ENCODE results near the gene MBNL3. TPM values are rescaled to one million over a fixed set of nuclear protein-coding genes. Genes with fewer than 3 reads are reported as not detected.

Gene MBNL3
- total RNA-seq, 1 experiment from 2014 or later: 42.2 TPM

- Histone ChIP-seq H3K27me3 (replicated peaks; ENCODE audit: insufficient read depth, low read depth, low read length, poor library complexity) (peaks cover 12% of the 10 kb centered on the region), H3K4me1 (ENCODE audit: insufficient read depth, low read length, poor library complexity, severe bottlenecking) (no peaks in the 10 kb centered on the region), H3K9me3 (ENCODE audit: low read depth, low read length, poor library complexity, severe bottlenecking) (no peaks in the 10 kb centered on the region), H3K27ac (ENCODE audit: low read depth, low read length, poor library complexity, severe bottlenecking) (no peak overlapping the region), H3K4me3 (ENCODE audit: low read depth, low read length, poor library complexity, severe bottlenecking) (no peak overlapping the region), H3K36me3 (ENCODE audit: insufficient read depth, low read length, poor library complexity, severe bottlenecking) (no peaks in the 10 kb centered on the region)
- ChIA-PET CTCF (no interaction called here), POLR2A (ENCODE audit: low non-redundant PET) (interaction anchor here (0.5 kb wide), 1 partner anchor 437 kb away, joined by 33 read pairs; no protein-coding TSS in a partner anchor)
- intact Hi-C loops (cut with micrococcal nuclease; ENCODE audit: unreplicated experiment): no loop called here
- TF ChIP-seq EZH2 (IDR thresholded peaks at IDR 0.05; ENCODE audit: borderline replicate concordance, low read depth, low read length, poor library complexity, severe bottlenecking) (no peak), CTCF (conservative IDR thresholded peaks at IDR 0.05; ENCODE audit: low read depth, low read length) (no peak)
- no peak for DNase-seq (ENCODE audit: low spot score)
- BruUV-seq (replicated peaks): no TSS peak
Observed at GRCh38 chrX:132518401-132518800, 29.6 kb upstream of the MBNL3 start.

DNA sequence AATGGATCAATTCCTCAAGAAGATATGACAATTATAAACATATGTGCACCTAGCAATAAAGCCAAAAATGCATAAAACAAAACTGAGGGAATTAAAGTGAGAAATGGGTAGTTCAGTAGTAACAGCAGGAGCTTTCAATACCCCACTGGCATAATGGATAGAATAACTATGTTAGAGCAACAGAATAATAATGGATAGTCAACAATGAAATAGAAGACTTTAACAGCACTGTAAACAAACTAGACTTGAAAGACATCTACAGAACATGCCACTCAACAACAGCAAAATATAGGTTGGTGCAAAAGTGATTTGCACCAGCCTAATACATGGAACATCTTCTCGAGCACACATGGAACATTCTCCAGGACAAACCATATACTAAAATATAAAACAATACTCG, 20.0 kb upstream of the MBNL3 start:
- Histone ChIP-seq H3K9me3 (ENCODE audit: low read depth, low read length, poor library complexity, severe bottlenecking) (no peaks in the 10 kb centered on the region), H3K36me3 (ENCODE audit: insufficient read depth, low read length, poor library complexity, severe bottlenecking) (no peaks in the 10 kb centered on the region), H3K27me3 (replicated peaks; ENCODE audit: insufficient read depth, low read depth, low read length, poor library complexity) (no peaks in the 10 kb centered on the region), H3K4me1 (ENCODE audit: insufficient read depth, low read length, poor library complexity, severe bottlenecking) (no peaks in the 10 kb centered on the region), H3K27ac (ENCODE audit: low read depth, low read length, poor library complexity, severe bottlenecking) (no peak overlapping the region), H3K4me3 (ENCODE audit: low read depth, low read length, poor library complexity, severe bottlenecking) (no peak overlapping the region)
- ChIA-PET CTCF (no interaction called here), POLR2A (ENCODE audit: low non-redundant PET) (no interaction called here)
- BruUV-seq (replicated peaks): no TSS peak
- TF ChIP-seq CTCF (conservative IDR thresholded peaks at IDR 0.05; ENCODE audit: low read depth, low read length): no peak
- TF ChIP-seq EZH2 (IDR thresholded peaks at IDR 0.05; ENCODE audit: borderline replicate concordance, low read depth, low read length, poor library complexity, severe bottlenecking): no peak
- intact Hi-C loops (cut with micrococcal nuclease; ENCODE audit: unreplicated experiment): no loop called here
- DNase-seq (ENCODE audit: low spot score): no peak

DNA sequence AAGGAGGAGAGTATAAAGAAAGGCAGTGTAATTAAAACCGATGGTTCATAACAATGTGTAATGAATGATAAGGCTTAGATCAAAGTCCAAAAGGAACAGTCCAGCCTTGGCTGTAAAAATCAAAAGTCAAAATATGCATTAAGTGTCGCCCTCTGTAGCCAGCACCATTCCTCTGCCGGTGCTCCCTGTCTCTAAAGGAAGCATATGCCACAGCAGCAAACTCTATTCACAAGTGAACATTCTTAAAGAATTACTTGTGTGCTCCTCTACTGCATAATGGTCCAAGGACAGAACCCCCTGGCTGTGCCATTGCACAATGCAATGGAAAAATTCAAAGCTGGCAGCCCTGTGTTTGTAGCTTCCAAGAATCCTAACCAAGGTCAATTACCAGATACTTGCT, 16.3 kb upstream of the MBNL3 start:
- no peak overlapping the region for H3K4me3 ChIP-seq (ENCODE audit: low read depth, low read length, poor library complexity, severe bottlenecking)
- H3K27me3 ChIP-seq (replicated peaks; ENCODE audit: insufficient read depth, low read depth, low read length, poor library complexity): no peaks in the 10 kb centered on the region
- no peak overlapping the region for H3K27ac ChIP-seq (ENCODE audit: low read depth, low read length, poor library complexity, severe bottlenecking)
- intact Hi-C loops (cut with micrococcal nuclease; ENCODE audit: unreplicated experiment): no loop called here
- ChIA-PET POLR2A (ENCODE audit: low non-redundant PET) (no interaction called here), CTCF (no interaction called here)
- H3K4me1 ChIP-seq (ENCODE audit: insufficient read depth, low read length, poor library complexity, severe bottlenecking): no peaks in the 10 kb centered on the region
- no TSS peak for BruUV-seq (replicated peaks)
- H3K36me3 ChIP-seq (ENCODE audit: insufficient read depth, low read length, poor library complexity, severe bottlenecking): no peaks in the 10 kb centered on the region
- TF ChIP-seq CTCF (conservative IDR thresholded peaks at IDR 0.05; ENCODE audit: low read depth, low read length) (0 out of 2 replicates have a peak, but pooled peaks have one; percentile 11), EZH2 (IDR thresholded peaks at IDR 0.05; ENCODE audit: borderline replicate concordance, low read depth, low read length, poor library complexity, severe bottlenecking) (no peak)
- H3K9me3 ChIP-seq (ENCODE audit: low read depth, low read length, poor library complexity, severe bottlenecking): no peaks in the 10 kb centered on the region
- DNase-seq (ENCODE audit: low spot score): no peak
